NCI-H2196 (cell line): ENCODE data around the gene REL.
"Not testable (repeated sequence)": the region's sequence is repeated elsewhere in the genome, so short reads cannot be mapped to it uniquely, and the experiment has no call there.

Source experiments
- DNase-seq: peaks from one replicate; lab custom pipeline; 2025; ENCODE audit not compliant: unreplicated experiment; lab: John Stamatoyannopoulos, UW

REL gene

DNA sequence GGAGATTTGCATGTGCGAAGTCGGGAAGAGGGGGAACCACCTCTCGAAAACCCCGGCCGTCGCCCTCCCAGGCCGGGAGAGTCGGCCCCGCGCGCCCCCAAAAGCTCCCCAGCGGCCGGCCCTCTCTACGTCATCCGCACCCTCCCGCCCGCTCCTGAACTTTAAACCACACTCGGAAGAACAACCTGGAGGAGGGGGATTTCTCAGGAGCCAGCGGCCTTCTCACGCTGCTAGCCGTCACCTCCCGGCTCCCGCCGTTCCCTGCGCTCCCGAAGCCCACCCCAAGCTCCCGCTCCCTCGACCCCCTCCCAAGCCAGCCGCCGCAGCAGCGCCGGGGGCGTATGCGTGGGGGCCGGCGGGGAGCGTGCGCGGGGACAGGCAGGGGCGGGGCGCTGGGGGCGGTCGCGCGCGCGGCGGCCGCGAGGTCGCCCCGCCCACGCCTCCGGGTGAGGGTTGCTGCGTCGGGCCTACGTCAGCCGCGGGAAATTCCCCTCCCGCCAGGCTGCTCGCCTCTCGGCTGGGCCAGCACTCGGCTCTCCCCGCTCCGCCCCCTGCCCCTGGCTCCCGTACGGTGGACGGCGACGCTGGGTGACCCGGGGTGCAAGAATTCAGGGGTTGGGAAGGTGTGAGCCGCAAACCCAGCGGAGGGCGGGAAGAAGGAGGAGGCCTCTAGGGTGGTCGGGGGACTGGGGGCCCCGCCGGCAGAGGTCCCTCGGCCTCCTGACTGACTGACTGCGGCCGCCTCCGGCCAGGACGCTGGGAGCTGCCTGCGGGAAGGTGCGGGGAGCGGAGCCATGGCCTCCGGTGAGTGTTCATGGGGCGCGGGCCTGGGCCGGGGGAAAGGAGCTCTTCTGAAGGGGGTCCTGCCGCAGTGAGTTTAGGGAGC is at the start of gene REL:
Gene REL (plus strand): TSS at position 528 of the 886 bp plus-strand sequence. CDS start 267 bp downstream, at position 795.
- peak; percentile 76 for DNase-seq

GRCh38 chr2:60831921-60832320 is 49.5 kb upstream of the REL start:
- DNase-seq = no peak

DNA sequence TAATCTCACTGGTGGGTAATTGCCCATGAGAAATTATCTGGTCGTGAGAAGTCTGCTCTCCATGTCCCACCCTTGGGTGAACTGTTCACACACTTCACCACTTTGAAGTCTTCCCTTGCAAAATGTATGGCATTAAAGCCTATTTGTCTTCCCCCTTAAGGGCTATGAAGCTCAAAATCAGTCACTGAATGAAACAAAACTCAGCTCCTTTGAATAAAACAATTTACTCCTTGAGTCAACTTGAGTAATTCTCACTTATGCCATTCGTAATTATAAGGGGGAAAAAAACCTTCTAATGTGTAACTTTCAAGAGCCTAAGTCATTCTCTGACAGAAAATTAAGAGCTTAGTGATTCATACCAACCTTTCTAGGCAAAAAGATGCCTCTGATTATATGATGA is 48.8 kb upstream of the REL start:
- DNase-seq = no peak

DNA sequence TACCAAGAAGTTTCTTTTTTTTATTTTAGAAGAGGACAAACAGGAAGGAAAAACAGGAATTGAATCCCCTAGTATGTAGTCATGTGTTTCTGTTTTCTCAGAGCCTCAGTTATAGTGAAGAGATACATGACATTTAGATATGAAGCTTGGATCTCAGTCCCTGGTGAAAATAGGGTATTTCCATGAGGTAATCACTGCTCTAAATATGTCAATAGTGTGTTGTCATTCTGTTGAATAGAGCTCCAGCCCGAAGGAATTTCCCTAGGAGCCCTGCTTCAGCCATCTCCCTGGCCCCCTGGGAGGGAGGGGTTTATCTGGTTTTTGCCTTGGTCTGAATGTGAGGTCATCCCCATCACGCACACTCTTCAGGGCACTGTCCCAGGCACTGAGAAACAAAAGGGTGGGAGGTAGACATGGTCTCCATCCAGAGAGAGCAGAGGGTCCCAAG is 47.1 kb upstream of the REL start:
- DNase-seq = no peak

- no peak for DNase-seq
Observed at GRCh38 chr2:60836491-60836890, 44.9 kb upstream of the REL start.

- DNase-seq = no peak
Observed at GRCh38 chr2:60837123-60837522, 44.3 kb upstream of the REL start.

DNA sequence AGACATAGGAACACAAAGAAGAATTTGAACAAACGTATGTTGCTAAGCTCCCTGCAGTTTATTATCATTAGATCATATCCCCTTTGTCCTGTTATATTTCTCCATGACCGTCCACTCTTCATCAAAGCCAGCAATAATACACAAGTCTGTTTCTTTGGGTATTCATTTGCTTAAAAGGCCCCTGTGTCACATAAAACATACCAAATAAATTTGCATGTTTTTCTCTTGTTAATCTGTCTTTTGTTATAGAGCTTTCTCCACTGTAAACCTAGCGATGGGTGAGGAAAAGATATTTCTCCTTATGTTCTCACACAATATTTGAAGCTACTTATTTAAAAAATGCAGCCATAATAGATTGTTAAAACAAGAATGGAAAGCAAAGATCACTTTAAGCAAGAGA is 42.9 kb upstream of the REL start:
- DNase-seq = no peak

- DNase-seq = no peak
Observed at GRCh38 chr2:60839126-60839813, 42.1 kb upstream of the REL start.

- DNase-seq = no peak
Observed at GRCh38 chr2:60840880-60841279, 40.5 kb upstream of the REL start.

GRCh38 chr2:60843006-60843405 is 38.4 kb upstream of the REL start:
- no peak for DNase-seq

DNA sequence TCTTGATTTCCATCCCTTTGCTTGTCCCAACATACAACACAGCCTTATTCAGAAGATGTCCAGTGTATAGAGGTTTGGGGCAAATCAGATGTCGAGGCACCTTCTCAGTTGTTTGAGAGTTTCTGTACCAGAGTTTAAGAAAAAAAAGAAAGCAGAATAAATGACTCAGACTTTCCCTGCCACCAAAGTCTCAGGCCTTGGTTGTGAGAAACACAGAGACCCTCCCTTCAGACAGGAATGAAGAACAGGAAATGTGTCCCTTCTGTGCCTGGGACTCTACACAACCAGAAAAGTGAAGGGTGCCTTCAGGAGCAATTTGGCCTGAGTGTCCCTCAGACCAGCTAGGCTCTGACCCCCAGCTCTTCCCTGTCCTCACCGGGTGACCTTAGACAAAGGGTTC is 37.3 kb upstream of the REL start:
- no peak for DNase-seq

DNA sequence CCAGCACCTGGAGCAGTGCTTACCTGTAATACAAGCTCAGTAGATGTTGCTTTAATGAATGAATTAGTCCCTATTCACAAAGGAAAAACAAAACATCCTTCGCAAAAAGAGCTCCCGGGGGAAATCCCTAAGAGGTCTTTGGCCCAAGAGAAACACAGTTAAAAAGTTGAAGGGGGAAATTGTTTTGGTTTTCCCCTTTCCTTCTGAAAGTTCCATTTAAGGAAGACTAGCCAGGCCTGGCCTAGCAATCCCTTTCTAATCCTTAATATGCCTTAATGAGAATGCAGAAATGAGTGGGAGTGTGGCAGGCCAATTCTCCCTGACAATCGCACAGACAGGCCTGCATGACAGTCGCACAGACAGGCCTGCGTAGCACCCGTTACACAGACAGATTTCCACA is 33.5 kb upstream of the REL start:
- no peak for DNase-seq

DNA sequence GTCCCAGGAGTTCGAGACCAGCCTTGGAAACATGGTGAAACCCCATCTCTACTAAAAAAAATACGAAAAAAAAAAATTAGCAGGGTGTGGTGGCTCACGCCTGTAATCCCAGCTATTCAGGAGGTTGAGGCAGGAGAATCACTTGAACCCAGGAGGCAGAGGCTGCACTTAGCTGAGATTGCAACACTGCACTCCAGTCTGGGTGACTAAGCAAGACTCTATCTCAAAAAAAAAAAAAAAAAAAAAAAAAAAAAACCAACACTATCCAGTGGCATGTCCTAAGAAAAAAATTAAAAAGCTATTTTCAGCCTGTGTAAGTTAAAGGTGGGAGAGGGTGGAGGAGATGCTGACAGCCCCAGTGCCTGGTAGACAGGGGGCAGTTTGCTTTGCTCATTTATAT is 32.2 kb upstream of the REL start:
- no peak for DNase-seq

GRCh38 chr2:60852282-60852860 is 29.0 kb upstream of the REL start:
- DNase-seq = no peak

- DNase-seq = no peak
Observed at GRCh38 chr2:60853531-60853930, 27.8 kb upstream of the REL start.

- DNase-seq = no peak
Observed at GRCh38 chr2:60855989-60856669, 25.2 kb upstream of the REL start.

GRCh38 chr2:60857056-60857455 is 24.3 kb upstream of the REL start:
- DNase-seq = no peak

DNA sequence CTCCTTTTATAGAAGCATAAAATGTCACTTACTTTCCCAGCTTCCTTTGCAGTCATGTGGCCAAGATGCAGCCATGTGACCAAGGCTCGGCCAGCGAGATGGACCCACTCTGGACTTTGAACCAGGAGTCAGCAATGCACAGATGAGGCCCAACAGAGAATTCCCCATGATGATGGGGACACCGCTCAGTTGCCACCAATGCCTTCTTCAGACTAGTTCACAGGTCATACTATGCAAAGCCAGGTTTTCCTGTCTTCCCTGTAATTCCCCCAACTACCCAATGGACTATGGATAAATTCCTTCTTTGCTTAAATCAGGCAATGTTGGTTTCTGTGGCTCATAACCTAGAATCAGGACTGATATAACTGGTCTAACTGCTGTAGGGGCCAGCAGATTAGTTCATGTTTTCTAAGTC is 22.5 kb upstream of the REL start:
- no peak for DNase-seq

DNA sequence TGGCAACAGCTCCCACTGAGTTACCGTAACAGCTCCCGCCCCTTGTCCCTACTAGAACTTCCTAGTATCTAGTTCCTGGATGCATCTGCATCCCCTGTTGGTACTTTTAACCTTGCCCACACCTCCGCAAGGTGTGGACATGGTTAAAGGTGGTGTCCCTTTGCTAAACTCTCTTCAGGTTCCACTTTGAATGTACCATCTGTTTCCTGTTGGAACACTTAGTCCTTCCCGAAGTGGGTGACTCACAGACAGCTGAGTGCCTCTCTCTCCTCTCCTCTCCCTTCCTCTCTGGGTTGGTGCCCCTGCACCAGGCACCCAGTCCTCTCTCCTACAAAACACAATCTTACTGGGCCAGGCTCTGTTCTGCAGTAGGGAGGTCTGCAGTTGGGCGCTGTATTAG is 19.6 kb upstream of the REL start:
- no peak for DNase-seq

GRCh38 chr2:60862642-60863041 is 18.7 kb upstream of the REL start:
- DNase-seq = no peak

DNA sequence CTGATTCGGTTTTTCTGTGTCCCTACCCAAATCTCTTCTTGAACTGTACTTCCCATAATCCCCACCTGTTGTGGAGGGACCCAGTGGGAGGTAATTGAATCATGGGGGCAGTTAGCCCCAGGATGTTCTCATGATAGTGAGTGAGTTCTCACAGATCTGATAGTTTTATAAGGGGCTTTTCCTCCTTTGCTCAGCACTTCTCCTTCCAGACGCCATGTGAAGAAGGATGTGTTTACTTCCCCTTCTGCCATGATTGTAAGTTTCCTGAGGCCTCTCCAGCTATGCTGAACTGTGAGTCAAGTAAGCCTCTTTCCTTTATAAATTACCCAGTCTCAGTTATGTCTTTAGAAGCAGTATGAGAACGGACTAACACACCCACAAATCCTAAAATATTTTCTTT is 16.0 kb upstream of the REL start:
- DNase-seq = not testable (repeated sequence)
